ENCODE measurements around the gene IFNA1. TPM values are rescaled to one million over a fixed set of nuclear protein-coding genes. Genes with fewer than 3 reads are reported as not detected.

The IFNA1 gene
- total and polyA plus RNA-seq, 2 experiments from 2014 or later = not detected

DNA sequence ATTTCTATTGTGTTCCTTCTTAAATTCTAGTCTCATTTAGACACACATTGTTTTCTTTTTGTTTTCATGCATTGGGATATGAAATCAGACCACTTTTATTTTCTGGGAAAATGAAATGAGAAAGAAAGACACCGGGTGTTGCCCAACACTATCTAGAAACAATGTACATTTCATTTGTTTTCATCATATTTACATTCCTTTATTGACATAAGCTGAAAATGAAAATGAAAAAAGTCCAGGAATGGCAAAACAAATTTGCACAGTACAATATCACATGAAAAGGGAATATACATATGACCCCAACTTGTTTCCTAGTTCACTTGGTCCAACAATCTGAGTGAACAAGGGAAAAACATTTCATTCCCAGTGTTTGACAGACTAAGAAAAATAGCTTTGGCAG lies 21.1 kb downstream of the IFNA1 start:
- Mint-ChIP-seq H3K27ac (no peak overlapping the region), H3K27me3 (ENCODE audit: insufficient read depth, low read depth, poor library complexity) (peaks cover 2% of the 10 kb centered on the region)
- TF ChIP-seq, protein P1, sequence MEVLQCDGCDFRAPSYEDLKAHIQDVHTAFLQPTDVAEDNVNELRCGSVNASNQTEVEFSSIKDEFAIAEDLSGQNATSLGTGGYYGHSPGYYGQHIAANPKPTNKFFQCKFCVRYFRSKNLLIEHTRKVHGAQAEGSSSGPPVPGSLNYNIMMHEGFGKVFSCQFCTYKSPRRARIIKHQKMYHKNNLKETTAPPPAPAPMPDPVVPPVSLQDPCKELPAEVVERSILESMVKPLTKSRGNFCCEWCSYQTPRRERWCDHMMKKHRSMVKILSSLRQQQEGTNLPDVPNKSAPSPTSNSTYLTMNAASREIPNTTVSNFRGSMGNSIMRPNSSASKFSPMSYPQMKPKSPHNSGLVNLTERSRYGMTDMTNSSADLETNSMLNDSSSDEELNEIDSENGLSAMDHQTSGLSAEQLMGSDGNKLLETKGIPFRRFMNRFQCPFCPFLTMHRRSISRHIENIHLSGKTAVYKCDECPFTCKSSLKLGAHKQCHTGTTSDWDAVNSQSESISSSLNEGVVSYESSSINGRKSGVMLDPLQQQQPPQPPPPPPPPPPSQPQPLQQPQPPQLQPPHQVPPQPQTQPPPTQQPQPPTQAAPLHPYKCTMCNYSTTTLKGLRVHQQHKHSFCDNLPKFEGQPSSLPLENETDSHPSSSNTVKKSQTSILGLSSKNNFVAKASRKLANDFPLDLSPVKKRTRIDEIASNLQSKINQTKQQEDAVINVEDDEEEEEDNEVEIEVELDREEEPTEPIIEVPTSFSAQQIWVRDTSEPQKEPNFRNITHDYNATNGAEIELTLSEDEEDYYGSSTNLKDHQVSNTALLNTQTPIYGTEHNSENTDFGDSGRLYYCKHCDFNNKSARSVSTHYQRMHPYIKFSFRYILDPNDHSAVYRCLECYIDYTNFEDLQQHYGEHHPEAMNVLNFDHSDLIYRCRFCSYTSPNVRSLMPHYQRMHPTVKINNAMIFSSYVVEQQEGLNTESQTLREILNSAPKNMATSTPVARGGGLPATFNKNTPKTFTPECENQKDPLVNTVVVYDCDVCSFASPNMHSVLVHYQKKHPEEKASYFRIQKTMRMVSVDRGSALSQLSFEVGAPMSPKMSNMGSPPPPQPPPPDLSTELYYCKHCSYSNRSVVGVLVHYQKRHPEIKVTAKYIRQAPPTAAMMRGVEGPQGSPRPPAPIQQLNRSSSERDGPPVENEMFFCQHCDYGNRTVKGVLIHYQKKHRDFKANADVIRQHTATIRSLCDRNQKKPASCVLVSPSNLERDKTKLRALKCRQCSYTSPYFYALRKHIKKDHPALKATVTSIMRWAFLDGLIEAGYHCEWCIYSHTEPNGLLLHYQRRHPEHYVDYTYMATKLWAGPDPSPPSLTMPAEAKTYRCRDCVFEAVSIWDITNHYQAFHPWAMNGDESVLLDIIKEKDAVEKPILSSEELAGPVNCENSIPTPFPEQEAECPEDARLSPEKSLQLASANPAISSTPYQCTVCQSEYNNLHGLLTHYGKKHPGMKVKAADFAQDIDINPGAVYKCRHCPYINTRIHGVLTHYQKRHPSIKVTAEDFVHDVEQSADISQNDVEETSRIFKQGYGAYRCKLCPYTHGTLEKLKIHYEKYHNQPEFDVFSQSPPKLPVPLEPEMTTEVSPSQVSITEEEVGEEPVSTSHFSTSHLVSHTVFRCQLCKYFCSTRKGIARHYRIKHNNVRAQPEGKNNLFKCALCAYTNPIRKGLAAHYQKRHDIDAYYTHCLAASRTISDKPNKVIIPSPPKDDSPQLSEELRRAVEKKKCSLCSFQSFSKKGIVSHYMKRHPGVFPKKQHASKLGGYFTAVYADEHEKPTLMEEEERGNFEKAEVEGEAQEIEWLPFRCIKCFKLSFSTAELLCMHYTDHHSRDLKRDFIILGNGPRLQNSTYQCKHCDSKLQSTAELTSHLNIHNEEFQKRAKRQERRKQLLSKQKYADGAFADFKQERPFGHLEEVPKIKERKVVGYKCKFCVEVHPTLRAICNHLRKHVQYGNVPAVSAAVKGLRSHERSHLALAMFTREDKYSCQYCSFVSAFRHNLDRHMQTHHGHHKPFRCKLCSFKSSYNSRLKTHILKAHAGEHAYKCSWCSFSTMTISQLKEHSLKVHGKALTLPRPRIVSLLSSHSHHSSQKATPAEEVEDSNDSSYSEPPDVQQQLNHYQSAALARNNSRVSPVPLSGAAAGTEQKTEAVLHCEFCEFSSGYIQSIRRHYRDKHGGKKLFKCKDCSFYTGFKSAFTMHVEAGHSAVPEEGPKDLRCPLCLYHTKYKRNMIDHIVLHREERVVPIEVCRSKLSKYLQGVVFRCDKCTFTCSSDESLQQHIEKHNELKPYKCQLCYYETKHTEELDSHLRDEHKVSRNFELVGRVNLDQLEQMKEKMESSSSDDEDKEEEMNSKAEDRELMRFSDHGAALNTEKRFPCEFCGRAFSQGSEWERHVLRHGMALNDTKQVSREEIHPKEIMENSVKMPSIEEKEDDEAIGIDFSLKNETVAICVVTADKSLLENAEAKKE (CRISPR knock-in tag; IDR thresholded peaks at IDR 0.05) = no peak
- TF ChIP-seq NANOG (IDR thresholded peaks at IDR 0.05; ENCODE audit: borderline replicate concordance) (no peak), ZNF331 (CRISPR knock-in tag; IDR thresholded peaks at IDR 0.05; ENCODE audit: low read depth) (no peak), EZH2 (IDR thresholded peaks at IDR 0.05; ENCODE audit: low read depth, unreplicated experiment) (no peak), ZNF114 (CRISPR knock-in tag; IDR thresholded peaks at IDR 0.05) (no peak), STAT1 (IDR thresholded peaks at IDR 0.05; ENCODE audit: unreplicated experiment) (no peak), POLR2AphosphoS5 (IDR thresholded peaks at IDR 0.05; ENCODE audit: low read depth) (no peak), CREB1 (CRISPR knock-in tag; IDR thresholded peaks at IDR 0.05; ENCODE audit: low read depth) (no peak), EZH2phosphoT487 (IDR thresholded peaks at IDR 0.05; ENCODE audit: unreplicated experiment) (no peak), JUNB (IDR thresholded peaks at IDR 0.05; ENCODE audit: unreplicated experiment) (no peak)
- TF ChIP-seq, protein P2, sequence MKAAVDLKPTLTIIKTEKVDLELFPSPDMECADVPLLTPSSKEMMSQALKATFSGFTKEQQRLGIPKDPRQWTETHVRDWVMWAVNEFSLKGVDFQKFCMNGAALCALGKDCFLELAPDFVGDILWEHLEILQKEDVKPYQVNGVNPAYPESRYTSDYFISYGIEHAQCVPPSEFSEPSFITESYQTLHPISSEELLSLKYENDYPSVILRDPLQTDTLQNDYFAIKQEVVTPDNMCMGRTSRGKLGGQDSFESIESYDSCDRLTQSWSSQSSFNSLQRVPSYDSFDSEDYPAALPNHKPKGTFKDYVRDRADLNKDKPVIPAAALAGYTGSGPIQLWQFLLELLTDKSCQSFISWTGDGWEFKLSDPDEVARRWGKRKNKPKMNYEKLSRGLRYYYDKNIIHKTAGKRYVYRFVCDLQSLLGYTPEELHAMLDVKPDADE (IDR thresholded peaks at IDR 0.05) = no peak
- TF ChIP-seq, protein P3, sequence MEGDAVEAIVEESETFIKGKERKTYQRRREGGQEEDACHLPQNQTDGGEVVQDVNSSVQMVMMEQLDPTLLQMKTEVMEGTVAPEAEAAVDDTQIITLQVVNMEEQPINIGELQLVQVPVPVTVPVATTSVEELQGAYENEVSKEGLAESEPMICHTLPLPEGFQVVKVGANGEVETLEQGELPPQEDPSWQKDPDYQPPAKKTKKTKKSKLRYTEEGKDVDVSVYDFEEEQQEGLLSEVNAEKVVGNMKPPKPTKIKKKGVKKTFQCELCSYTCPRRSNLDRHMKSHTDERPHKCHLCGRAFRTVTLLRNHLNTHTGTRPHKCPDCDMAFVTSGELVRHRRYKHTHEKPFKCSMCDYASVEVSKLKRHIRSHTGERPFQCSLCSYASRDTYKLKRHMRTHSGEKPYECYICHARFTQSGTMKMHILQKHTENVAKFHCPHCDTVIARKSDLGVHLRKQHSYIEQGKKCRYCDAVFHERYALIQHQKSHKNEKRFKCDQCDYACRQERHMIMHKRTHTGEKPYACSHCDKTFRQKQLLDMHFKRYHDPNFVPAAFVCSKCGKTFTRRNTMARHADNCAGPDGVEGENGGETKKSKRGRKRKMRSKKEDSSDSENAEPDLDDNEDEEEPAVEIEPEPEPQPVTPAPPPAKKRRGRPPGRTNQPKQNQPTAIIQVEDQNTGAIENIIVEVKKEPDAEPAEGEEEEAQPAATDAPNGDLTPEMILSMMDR (conservative IDR thresholded peaks at IDR 0.05; ENCODE audit: low read depth in 2 of 2) = no peak
- TF ChIP-seq, protein P4, sequence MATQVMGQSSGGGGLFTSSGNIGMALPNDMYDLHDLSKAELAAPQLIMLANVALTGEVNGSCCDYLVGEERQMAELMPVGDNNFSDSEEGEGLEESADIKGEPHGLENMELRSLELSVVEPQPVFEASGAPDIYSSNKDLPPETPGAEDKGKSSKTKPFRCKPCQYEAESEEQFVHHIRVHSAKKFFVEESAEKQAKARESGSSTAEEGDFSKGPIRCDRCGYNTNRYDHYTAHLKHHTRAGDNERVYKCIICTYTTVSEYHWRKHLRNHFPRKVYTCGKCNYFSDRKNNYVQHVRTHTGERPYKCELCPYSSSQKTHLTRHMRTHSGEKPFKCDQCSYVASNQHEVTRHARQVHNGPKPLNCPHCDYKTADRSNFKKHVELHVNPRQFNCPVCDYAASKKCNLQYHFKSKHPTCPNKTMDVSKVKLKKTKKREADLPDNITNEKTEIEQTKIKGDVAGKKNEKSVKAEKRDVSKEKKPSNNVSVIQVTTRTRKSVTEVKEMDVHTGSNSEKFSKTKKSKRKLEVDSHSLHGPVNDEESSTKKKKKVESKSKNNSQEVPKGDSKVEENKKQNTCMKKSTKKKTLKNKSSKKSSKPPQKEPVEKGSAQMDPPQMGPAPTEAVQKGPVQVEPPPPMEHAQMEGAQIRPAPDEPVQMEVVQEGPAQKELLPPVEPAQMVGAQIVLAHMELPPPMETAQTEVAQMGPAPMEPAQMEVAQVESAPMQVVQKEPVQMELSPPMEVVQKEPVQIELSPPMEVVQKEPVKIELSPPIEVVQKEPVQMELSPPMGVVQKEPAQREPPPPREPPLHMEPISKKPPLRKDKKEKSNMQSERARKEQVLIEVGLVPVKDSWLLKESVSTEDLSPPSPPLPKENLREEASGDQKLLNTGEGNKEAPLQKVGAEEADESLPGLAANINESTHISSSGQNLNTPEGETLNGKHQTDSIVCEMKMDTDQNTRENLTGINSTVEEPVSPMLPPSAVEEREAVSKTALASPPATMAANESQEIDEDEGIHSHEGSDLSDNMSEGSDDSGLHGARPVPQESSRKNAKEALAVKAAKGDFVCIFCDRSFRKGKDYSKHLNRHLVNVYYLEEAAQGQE (IDR thresholded peaks at IDR 0.05; ENCODE audit: unreplicated experiment) = no peak

More for the DNA sequence above, 21.1 kb downstream of the IFNA1 start:
- H3K79me2 ChIP-seq (replicated peaks; ENCODE audit: insufficient read depth) = no peaks in the 10 kb centered on the region
- H3K4me2 ChIP-seq = no peak overlapping the region
- Mint-ChIP-seq H3K9me3 (peaks cover 32% of the 10 kb centered on the region), H3K4me3 (no peak overlapping the region), H3K36me3 (ENCODE audit: low read depth) (peaks cover 10% of the 10 kb centered on the region; the same call in 2 of the 3 replicates), H3K4me1 (no peaks in the 10 kb centered on the region)
- no peaks in the 10 kb centered on the region for H3K36me3 ChIP-seq (ENCODE audit: insufficient read depth)
- ATAC-seq (no peak), DNase-seq (ENCODE audit: low spot score) (no peak)
- no peaks in the 10 kb centered on the region for H3K4me1 ChIP-seq (ENCODE audit: insufficient read depth)
- no peaks in the 10 kb centered on the region for H3F3A ChIP-seq (replicated peaks; ENCODE audit: low read depth)
- H2AFZ ChIP-seq = no peak overlapping the region
- H4K20me1 ChIP-seq (replicated peaks; ENCODE audit: insufficient read depth) = no peaks in the 10 kb centered on the region
- H3K27ac ChIP-seq (ENCODE audit: low read depth) = no peak overlapping the region
- no peaks in the 10 kb centered on the region for H3K9me2 ChIP-seq (ENCODE audit: insufficient read depth)
- no peak overlapping the region for H3K4me3 ChIP-seq
- no peaks in the 10 kb centered on the region for H3K27me3 ChIP-seq (ENCODE audit: insufficient read depth)

All from GM23338 (cell line).